H1 (cell line): ENCODE results near the gene PRMT5. TPM values are rescaled to one million over a fixed set of nuclear protein-coding genes. Genes with fewer than 3 reads are reported as not detected.

Experiments used
- CTCF ChIA-PET: fragments of 300-600 bp; sonication (Branson Sonifier 250); formaldehyde crosslinking; loops from one replicate; lab custom pipeline; 2021; ENCODE audit not compliant: partially characterized antibody; lab: Charles Lee
- POLR2A ChIA-PET: fragments of 300-600 bp; sonication (Branson Sonifier 250); formaldehyde crosslinking; loops from one replicate; lab custom pipeline; 2021; ENCODE audit warnings: inconsistent platforms; ENCODE audit not compliant: partially characterized antibody; lab: Charles Lee
- DNase-seq, 2 experiments: peaks; one replicate each; pipeline versions ENCODE4 v3.0.0 to v3.0.0-alpha.2; 2010 to 2022; ENCODE audit warnings: low spot score in 2 of 2, low read depth in 1 of 2, mixed read lengths in 1 of 2
- FAIRE-seq: peaks from 2 replicates; lab custom pipeline; 2011; peaks lifted over from hg19 to GRCh38; lab: Jason Lieb, UNC
- H2AFZ ChIP-seq: 2 replicates; pipeline ENCODE4 v1.8.1; 2012; ENCODE audit warnings: low read length, inconsistent platforms
- H2AK5ac ChIP-seq: 2 replicates; pipeline ENCODE4 v1.6.1; 2013; ENCODE audit warnings: low read depth, low read length
- H2BK120ac ChIP-seq: replicated peaks from 2 replicates; pipeline ENCODE3; 2013; ENCODE audit warnings: low read depth, low read length, inconsistent platforms
- H2BK12ac ChIP-seq: 2 replicates; pipeline ENCODE4 v1.6.1; 2013; ENCODE audit warnings: low read depth, low read length
- H2BK15ac ChIP-seq: 2 replicates; pipeline ENCODE4 v1.6.1; 2013; ENCODE audit warnings: low read length
- H2BK20ac ChIP-seq: 2 replicates; pipeline ENCODE4 v1.6.1; 2013; ENCODE audit warnings: low read length
- H2BK5ac ChIP-seq: 2 replicates; pipeline ENCODE4 v1.6.1; 2013; ENCODE audit warnings: low read depth, low read length
- H3K14ac ChIP-seq: 2 replicates; pipeline ENCODE4 v1.6.1; 2013; ENCODE audit warnings: inconsistent platforms; ENCODE audit not compliant: insufficient read length
- H3K18ac ChIP-seq: 2 replicates; pipeline ENCODE4 v1.6.1; 2013; ENCODE audit warnings: low read length; ENCODE audit errors: extremely low read depth
- H3K23ac ChIP-seq: 2 replicates; pipeline ENCODE4 v1.6.1; 2013; ENCODE audit warnings: inconsistent platforms; ENCODE audit not compliant: insufficient read length
- H3K23me2 ChIP-seq: 2 replicates; pipeline ENCODE4 v1.6.1; 2013; ENCODE audit warnings: low read depth, low read length
- H3K27ac ChIP-seq: 2 replicates; pipeline ENCODE4 v1.6.1; 2011; ENCODE audit warnings: low read depth, low read length, inconsistent platforms
- H3K27me3 ChIP-seq, 4 experiments: replicated peaks in 1 of 4; 1 replicate in 1 of 4; 2 replicates in 3 of 4; pipeline versions ENCODE4 v1.6.1 to v1.8.1; 2011 to 2013; ENCODE audit warnings: low read length in 3 of 4, mild to moderate bottlenecking in 3 of 4, inconsistent platforms in 2 of 4, mixed read lengths in 2 of 4, moderate library complexity in 1 of 4; ENCODE audit not compliant: control insufficient read depth in 3 of 4, insufficient read depth in 3 of 4; ENCODE audit errors: extremely low read depth in 1 of 4
- H3K36me3 ChIP-seq, 4 experiments: 2 replicates each; pipeline versions ENCODE4 v1.6.1 to v1.8.1; 2011 to 2013; ENCODE audit warnings: mild to moderate bottlenecking in 4 of 4, low read length in 3 of 4, moderate library complexity in 2 of 4, control low read depth in 1 of 4, inconsistent platforms in 1 of 4; ENCODE audit not compliant: insufficient read depth in 4 of 4, control insufficient read depth in 2 of 4
- H3K4ac ChIP-seq: replicated peaks from 2 replicates; pipeline ENCODE3; 2013; ENCODE audit warnings: low read length, low read depth, mixed read lengths, inconsistent platforms; ENCODE audit not compliant: insufficient read length
- H3K4me1 ChIP-seq, 4 experiments: replicated peaks in 1 of 4; 1 replicate in 1 of 4; 2 replicates in 3 of 4; pipeline versions ENCODE4 v1.6.1 to v1.8.1; 2011 to 2013; ENCODE audit warnings: low read length in 3 of 4, inconsistent platforms in 2 of 4, mixed read lengths in 1 of 4; ENCODE audit not compliant: insufficient read depth in 4 of 4, control insufficient read depth in 3 of 4
- H3K4me2 ChIP-seq, 2 experiments: 2 replicates each; pipeline versions ENCODE4 v1.6.1 to v1.8.1; 2011 to 2013; ENCODE audit warnings: low read depth in 2 of 2, low read length in 2 of 2, control low read depth in 1 of 2, inconsistent platforms in 1 of 2, mild to moderate bottlenecking in 1 of 2; ENCODE audit not compliant: insufficient read depth in 1 of 2
- H3K4me3 ChIP-seq, 4 experiments: fragments of 200-600, 300-600 bp in 1 of 4; sonication (generic), shearing (Covaris generic), sonication (Bioruptor Twin) in 1 of 4; 2 replicates each; pipeline versions ENCODE4 v1.5.1 to v1.8.1; 2011 to 2016; ENCODE audit warnings: low read length in 4 of 4, low read depth in 3 of 4, control low read depth in 2 of 4, inconsistent platforms in 2 of 4, mild to moderate bottlenecking in 2 of 4, mixed read lengths in 1 of 4, moderate library complexity in 1 of 4; ENCODE audit not compliant: insufficient read depth in 2 of 4; ENCODE audit errors: extremely low read depth in 1 of 4
- H3K56ac ChIP-seq: replicated peaks from 2 replicates; pipeline ENCODE3; 2013; ENCODE audit warnings: low read depth, mild to moderate bottlenecking, mixed read lengths, low read length, inconsistent platforms; ENCODE audit not compliant: insufficient read length
- H3K79me1 ChIP-seq: 2 replicates; pipeline ENCODE4 v1.6.1; 2013; ENCODE audit warnings: low read depth, low read length, control low read depth
- H3K79me2 ChIP-seq, 2 experiments: 2 replicates each; pipeline versions ENCODE4 v1.6.1 to v1.8.1; 2012 to 2013; ENCODE audit warnings: low read length in 2 of 2, mild to moderate bottlenecking in 2 of 2, inconsistent platforms in 1 of 2; ENCODE audit not compliant: insufficient read depth in 2 of 2, control insufficient read depth in 1 of 2
- H3K9ac ChIP-seq, 4 experiments: replicated peaks in 1 of 4; 1 replicate in 1 of 4; 2 replicates in 3 of 4; pipeline versions ENCODE4 v1.6.1 to v1.8.1; 2011 to 2013; ENCODE audit warnings: low read depth in 3 of 4, low read length in 3 of 4, control low read depth in 2 of 4, mild to moderate bottlenecking in 2 of 4, moderate library complexity in 2 of 4, inconsistent platforms in 1 of 4; ENCODE audit errors: extremely low read depth in 1 of 4
- H3K9me3 ChIP-seq, 2 experiments: 2 replicates each; pipeline versions ENCODE4 v1.6.1 to v1.8.1; 2012 to 2013; ENCODE audit warnings: mild to moderate bottlenecking in 2 of 2, moderate library complexity in 2 of 2, control low read depth in 1 of 2, inconsistent platforms in 1 of 2, low read depth in 1 of 2, low read length in 1 of 2, mixed read lengths in 1 of 2; ENCODE audit not compliant: insufficient read depth in 2 of 2
- H4K20me1 ChIP-seq, 2 experiments: replicated peaks in 1 of 2; 2 replicates each; pipeline versions ENCODE3 to v1.8.1; 2011 to 2013; ENCODE audit warnings: inconsistent platforms in 2 of 2, low read length in 2 of 2, mild to moderate bottlenecking in 1 of 2; ENCODE audit not compliant: insufficient read depth in 2 of 2, control insufficient read depth in 1 of 2
- H4K5ac ChIP-seq: 2 replicates; pipeline ENCODE4 v1.6.1; 2013; ENCODE audit warnings: low read length, low read depth, mixed read lengths, inconsistent platforms; ENCODE audit not compliant: insufficient read length
- H4K8ac ChIP-seq: 2 replicates; pipeline ENCODE4 v1.8.0; 2013; ENCODE audit warnings: mild to moderate bottlenecking, moderate library complexity, low read length, inconsistent platforms; ENCODE audit not compliant: insufficient read depth; ENCODE audit errors: extremely low read depth
- H4K91ac ChIP-seq: replicated peaks from 2 replicates; pipeline ENCODE3; 2013; ENCODE audit warnings: low read length, mixed read lengths, inconsistent platforms; ENCODE audit not compliant: insufficient read length
- CTBP2 ChIP-seq: IDR thresholded peaks from 2 replicates; pipeline ENCODE4 v1.7.0; 2011; ENCODE audit warnings: borderline replicate concordance, mild to moderate bottlenecking, moderate library complexity, mixed read lengths, low read length; ENCODE audit not compliant: insufficient read depth, insufficient read length
- JUND ChIP-seq: IDR thresholded peaks from 2 replicates; pipeline ENCODE4 v1.6.1; 2011; ENCODE audit warnings: mild to moderate bottlenecking, improper control_type of control experiment, low read length
- RBBP5 ChIP-seq: IDR thresholded peaks from 2 replicates; pipeline ENCODE4 v1.7.1; 2012; ENCODE audit warnings: low read depth, mild to moderate bottlenecking, inconsistent platforms, low read length, moderate library complexity, borderline replicate concordance
- RXRA ChIP-seq: IDR thresholded peaks from 2 replicates; pipeline ENCODE4 v1.6.1; 2011; ENCODE audit warnings: low read depth, mild to moderate bottlenecking, low read length, moderate library complexity; ENCODE audit not compliant: insufficient read depth
- SAP30 ChIP-seq: fragments of 300-600 bp; sonication (generic); IDR thresholded peaks from 2 replicates; pipeline ENCODE4 v1.7.1; 2012; ENCODE audit warnings: low read length, moderate library complexity, mild to moderate bottlenecking, inconsistent platforms; ENCODE audit not compliant: insufficient read depth, insufficient replicate concordance
- WGBS, 2 experiments: shearing (Covaris generic) in 1 of 2; methylation state at CpG; one replicate each; pipeline versions ENCODE4 v1.1.6 to v1.1.7; 2013 to 2015; ENCODE audit warnings: low lambda C conversion rate in 2 of 2, mixed read lengths in 2 of 2, inconsistent platforms in 1 of 2, low coverage in 1 of 2, missing lambda C conversion rate in 1 of 2; ENCODE audit not compliant: insufficient replicate concordance in 2 of 2, insufficient coverage in 1 of 2, insufficient read length in 1 of 2; ENCODE audit errors: extremely low coverage in 1 of 2, missing lambda C conversion rate in 1 of 2; 5-methylcytosine and 5-hydroxymethylcytosine counted together
- polyA plus RNA-seq, 7 experiments: library from polyadenylated mRNA; depleted of rRNA in 3 of 7; stranded (reverse) in 5 of 7; unstranded in 2 of 7; fragments of >200 nt in 5 of 7; fragments of 200-250 nt in 2 of 7; gene quantifications; 1 replicate in 5 of 7; 2 replicates in 1 of 7; 4 replicates in 1 of 7; pipeline versions ENCODE4 v1.2.1 to v1.2.3, GENCODE V29; 2011 to 2013; ENCODE audit warnings: missing spikeins in 2 of 7, mixed read lengths in 2 of 7
- total RNA-seq: library from RNA; stranded (reverse); fragmentation: NEBNext Ultra II Directional; extraction: Animal tissue kit (Norgen Biotek cat#: 25700); gene quantifications from 2 replicates; pipeline ENCODE4 v1.2.1, GENCODE V29; 2021

The PRMT5 gene
- total and polyA plus RNA-seq, 2 of the 8 experiments (the other 6 are each of a cell fraction or from before 2014, with no cell fraction given) = 171 to 402 TPM

DNA sequence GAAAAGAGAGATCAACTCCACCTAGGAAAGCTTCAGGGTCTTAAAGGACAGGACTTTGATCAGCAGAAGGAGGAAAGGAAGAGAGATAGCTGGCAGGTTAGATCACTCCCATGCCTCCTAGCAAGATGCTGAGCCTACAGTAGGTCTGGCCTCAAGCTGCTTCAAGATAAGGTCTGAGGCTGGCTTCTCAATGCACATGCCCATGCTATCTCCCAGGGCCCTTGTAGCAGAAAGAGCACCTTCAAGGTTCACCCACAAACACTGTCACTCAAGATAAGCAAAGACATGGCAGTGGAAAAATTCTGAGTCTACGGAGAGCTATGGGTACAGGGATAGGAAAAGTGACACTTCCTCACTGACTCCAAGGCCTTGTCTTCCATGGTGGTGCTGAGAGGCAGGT, 31.8 kb downstream of the PRMT5 start:
- Histone ChIP-seq H4K91ac (no peak overlapping the region), H3K27me3 (peaks cover 10 to 35% (median 28%) of the 10 kb centered on the region in 4 experiments), H2BK20ac (no peak overlapping the region), H4K5ac (no peak overlapping the region), H2BK5ac (no peak overlapping the region), H3K4me3 (no peak overlapping the region), H2BK120ac (no peak overlapping the region), H3K36me3 (peaks cover 6 to 16% (median 14%) of the 10 kb centered on the region in 4 experiments; a peak in 6 of 8 replicates), H2BK15ac (no peak overlapping the region), H3K9ac (no peak overlapping the region), H3K4me1 (peaks cover 0 to 8% (median 4%) of the 10 kb centered on the region in 4 experiments; a peak in 2 of 7 replicates), H3K56ac (no peak overlapping the region), H2AK5ac (no peak overlapping the region), H4K8ac (no peak overlapping the region), H2BK12ac (no peak overlapping the region), H3K14ac (no peak overlapping the region), H3K18ac (no peak overlapping the region), H3K4me2 (no peak overlapping the region), H3K9me3 (no peaks in the 10 kb centered on the region), H2AFZ (no peak overlapping the region), H3K23me2 (no peaks in the 10 kb centered on the region), H4K20me1 (peaks cover 5 to 10% of the 10 kb centered on the region in 2 experiments), H3K79me2 (no peaks in the 10 kb centered on the region), H3K4ac (no peak overlapping the region), H3K79me1 (no peaks in the 10 kb centered on the region), H3K27ac (no peak overlapping the region), H3K23ac (no peak overlapping the region)
- TF ChIP-seq SAP30 (no peak), RXRA (no peak), CTBP2 (no peak), JUND (no peak), RBBP5 (no peak)
- no peak for DNase-seq
- FAIRE-seq = no peak
- CTCF ChIA-PET = interaction anchor here (0.6 to 14.2 kb wide), 10 partner anchors 11 to 85 kb away, joined by 3 to 158 read pairs (median 6); partner anchors contain the start of genes LRP10 and REM2
- POLR2A ChIA-PET = interaction anchor here (0.8 to 4.2 kb wide), 8 partner anchors 9 to 56 kb away, joined by 3 to 14 read pairs (median 4); no protein-coding TSS in a partner anchor
- 88% methylated on average over 1 of the region's 1 CpG; no CpG with 5 or more reads in 1 of the 2 experiments for WGBS, 2 experiments
